ENCODE measurements around the gene PZP. TPM values are rescaled to one million over a fixed set of nuclear protein-coding genes. Genes with fewer than 3 reads are reported as not detected.

The PZP gene
- total RNA-seq, 4 donors from 2014 or later: 0.22 to 0.49 TPM; not detected in 2

GRCh38 chr12:9223830-9224229, 15.6 kb upstream of the PZP start:
- TF ChIP-seq, protein P1, sequence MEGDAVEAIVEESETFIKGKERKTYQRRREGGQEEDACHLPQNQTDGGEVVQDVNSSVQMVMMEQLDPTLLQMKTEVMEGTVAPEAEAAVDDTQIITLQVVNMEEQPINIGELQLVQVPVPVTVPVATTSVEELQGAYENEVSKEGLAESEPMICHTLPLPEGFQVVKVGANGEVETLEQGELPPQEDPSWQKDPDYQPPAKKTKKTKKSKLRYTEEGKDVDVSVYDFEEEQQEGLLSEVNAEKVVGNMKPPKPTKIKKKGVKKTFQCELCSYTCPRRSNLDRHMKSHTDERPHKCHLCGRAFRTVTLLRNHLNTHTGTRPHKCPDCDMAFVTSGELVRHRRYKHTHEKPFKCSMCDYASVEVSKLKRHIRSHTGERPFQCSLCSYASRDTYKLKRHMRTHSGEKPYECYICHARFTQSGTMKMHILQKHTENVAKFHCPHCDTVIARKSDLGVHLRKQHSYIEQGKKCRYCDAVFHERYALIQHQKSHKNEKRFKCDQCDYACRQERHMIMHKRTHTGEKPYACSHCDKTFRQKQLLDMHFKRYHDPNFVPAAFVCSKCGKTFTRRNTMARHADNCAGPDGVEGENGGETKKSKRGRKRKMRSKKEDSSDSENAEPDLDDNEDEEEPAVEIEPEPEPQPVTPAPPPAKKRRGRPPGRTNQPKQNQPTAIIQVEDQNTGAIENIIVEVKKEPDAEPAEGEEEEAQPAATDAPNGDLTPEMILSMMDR (IDR thresholded peaks at IDR 0.05; ENCODE audit: low read depth): no peak

- TF ChIP-seq, protein P1 (IDR thresholded peaks at IDR 0.05; ENCODE audit: low read depth): no peak
These were observed 13.3 kb upstream of the PZP start for GRCh38 chr12:9221483-9221882.

- TF ChIP-seq, protein P1 (IDR thresholded peaks at IDR 0.05; ENCODE audit: low read depth): no peak
These were observed 6.3 kb upstream of the PZP start for GRCh38 chr12:9214534-9214933.

GRCh38 chr12:9211687-9212086, 3.5 kb upstream of the PZP start:
- TF ChIP-seq, protein P1 (IDR thresholded peaks at IDR 0.05; ENCODE audit: low read depth): no peak

DNA sequence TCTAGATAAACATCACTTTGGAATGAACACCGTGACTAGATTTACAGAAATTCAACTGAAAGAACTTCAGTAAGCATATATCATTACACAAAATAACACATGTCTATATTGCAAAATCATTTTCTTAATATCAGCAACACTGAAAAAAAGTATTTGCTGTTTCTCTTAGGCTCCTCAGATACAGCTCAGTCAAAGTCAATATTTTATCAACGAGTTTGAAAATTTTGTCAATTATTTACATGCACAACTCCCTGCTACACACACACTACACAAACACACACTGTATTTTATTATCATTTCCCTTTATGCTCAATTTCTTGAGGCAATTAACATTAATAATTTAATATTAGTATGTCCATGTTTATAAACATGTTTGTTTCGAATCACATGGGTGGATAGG, 3.8 kb downstream of the PZP start:
- TF ChIP-seq, protein P1 (IDR thresholded peaks at IDR 0.05; ENCODE audit: low read depth): no peak

DNA sequence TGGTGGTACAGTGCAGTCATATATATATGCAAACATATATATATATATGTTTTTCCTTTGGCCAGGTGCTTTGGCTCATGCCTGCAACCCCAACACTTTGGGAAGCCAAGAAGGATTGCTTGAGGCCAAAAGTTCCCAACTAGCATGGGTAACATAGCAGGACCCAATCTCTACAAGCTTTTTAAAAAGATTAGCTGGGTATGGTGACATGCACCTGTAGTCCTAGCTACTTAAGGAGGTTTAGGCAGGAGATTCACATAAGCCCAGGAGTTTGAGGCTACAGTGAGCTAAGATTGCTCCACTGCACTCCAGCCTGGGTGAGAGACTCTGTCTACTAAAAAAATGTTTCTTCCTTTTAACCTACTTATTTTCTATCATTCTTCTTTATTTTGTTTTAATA, 10.2 kb downstream of the PZP start:
- TF ChIP-seq, protein P1 (IDR thresholded peaks at IDR 0.05; ENCODE audit: low read depth): no peak

GRCh38 chr12:9184276-9184675, 23.9 kb downstream of the PZP start:
- TF ChIP-seq, protein P1 (IDR thresholded peaks at IDR 0.05; ENCODE audit: low read depth): no peak
